T1000 (cell line): ENCODE results near the gene SWAP70.

Experiments used
- DNase-seq: peaks from one replicate; lab custom pipeline; 2025; ENCODE audit warnings: mixed read lengths; lab: John Stamatoyannopoulos, UW

The SWAP70 gene

DNA sequence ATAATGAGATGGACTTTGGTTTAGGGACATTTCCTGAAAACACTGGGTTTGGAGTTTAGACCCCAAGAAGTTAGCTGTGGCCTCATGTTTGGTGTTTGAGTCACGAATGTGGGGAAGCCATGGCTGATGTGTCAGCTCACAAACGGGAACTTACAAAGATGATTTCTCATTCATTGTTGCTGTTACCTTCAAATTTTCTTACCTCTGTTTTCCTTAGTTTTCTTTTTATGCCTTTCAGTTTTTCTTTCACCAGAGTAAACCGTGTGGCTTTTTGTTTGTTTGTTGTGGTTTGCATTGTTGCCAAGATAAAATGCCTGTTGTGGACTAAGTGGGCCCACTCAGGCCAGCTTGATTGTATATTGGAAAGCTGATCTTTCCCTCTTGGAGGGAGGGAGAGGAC lies 89.1 kb downstream of the SWAP70 start:
- DNase-seq, result no peak

DNA sequence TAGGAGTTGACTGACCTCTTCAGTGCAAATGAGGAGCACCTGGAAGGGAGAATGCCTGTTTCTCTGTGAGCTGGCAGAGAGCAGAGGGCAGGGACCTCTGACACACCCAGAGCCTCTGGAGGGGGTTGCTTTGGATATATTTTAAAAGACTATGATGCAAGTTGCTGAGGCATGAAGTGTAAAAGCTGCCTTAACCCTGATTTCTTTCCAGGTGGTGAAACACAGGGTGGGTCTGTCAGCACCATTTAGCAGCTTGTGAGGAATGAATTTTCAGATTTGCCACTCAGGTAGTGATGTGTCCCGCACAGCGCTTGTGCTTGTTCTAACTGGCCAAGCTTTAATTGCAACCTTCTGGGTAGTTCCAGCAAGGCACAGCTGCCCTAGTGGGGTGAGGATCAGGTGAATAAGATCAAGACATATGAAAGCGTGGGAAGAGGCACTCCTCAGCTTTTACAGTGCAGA lies 90.2 kb downstream of the SWAP70 start:
- no peak for DNase-seq

DNA sequence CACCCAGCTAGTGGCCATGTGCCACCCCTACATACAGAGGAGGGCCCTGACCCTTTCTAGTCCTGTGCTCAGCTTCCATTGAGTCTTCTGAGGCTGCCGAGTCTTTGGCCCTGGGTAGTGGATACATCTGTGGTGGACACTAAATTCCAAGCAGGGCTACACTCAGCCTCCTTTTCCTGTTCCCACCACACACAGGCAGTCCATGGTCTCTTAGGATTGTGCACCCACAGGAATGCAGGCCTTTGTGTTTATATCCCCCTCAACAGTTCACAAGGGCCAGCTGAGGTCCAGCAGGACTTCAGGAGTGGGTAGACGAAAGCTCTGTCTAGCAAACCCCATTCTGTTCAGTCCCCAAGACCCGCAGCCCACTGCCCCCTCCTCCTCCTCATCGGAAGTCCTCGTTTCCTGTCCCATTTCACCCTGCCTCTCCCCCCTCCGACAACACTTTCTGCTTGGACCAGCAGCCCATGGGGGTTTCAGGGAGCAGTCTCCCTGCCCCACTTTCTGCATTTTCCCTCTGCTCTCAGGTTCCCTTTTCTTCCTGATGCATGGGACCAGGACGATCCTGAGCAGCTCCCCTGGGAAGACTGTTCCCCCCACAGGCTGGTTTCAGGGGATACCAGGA lies 91.8 kb downstream of the SWAP70 start:
- DNase-seq, result no peak

DNA sequence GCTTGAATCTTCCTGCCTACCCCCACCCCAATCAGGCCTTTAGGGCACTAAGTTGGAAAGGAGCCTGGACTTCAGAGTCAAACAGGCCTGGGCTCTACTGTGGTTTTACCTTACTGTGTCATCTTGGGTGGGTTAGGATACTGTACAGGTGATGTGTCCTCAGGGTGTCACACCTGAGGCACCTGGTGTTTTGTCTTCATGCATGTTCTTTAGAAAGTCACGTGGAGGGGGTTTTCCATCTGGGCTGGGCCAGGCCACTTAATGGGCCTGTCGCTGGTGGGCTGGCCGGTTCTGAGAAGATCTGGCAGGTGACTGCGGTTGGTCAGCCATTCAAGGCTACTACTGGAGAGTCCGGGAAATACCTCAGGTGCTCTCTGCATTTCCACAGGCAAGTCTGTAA lies 92.6 kb downstream of the SWAP70 start:
- no peak for DNase-seq

DNA sequence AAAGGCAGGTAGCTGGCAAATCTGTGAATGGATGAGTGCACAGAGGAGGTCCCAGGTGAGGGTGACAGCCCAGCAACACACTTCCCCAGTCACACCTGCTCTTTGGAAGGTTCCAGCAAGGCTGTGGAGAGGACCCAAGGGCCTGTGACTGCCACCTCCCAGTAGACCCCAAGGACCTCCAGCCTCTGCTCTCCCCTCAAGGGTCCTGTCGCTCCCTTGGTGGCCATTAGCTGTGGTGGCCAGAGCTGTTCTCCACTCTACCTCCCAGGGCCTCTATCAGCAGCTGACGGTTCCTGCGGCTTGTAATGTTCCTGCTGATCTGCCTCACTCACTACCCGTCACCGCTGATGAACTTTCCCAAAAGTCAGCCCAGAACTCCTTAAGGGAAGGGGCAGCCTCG lies 93.0 kb downstream of the SWAP70 start:
- no peak for DNase-seq

DNA sequence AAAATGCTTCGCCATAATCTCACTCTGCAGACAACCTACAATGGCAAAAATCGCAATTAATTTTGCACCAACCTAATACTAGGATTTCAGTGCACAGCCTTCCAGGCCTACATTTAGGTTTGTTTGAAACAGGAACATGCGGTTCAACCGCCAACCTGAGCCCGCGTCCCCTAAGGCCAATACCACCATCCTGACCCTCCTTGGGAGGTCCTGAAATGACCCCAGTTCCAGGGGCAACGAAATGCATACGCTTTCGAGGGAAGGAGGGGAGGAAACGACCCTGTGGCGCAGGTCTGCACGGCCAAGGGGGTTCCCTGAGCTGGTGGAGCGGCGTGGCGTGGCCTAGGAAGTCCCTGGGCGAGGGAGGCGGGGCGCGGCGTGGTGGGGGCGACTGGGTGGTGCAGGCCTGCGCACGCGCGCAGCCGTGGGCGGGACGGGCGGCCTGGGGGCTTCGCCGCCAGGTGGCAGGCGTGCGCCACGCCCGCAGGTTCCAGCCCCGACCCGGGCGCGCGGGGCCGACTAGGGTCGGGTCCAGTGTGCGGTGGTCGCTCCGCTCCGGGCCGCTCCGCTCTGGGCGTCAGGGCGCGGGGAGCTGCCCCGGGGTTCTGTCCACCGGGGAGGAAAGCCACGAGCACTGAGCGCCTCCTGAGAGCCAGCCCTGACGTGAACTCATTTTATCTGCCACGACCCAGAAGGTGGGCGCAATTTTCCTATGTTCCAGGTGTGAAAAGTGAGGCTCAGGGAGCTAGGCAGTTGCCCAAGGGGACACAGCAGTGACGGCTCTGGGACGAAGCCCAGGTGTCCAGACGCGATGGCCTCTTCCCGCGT lies 94.1 kb downstream of the SWAP70 start:
- DNase-seq, result peak; percentile 67

DNA sequence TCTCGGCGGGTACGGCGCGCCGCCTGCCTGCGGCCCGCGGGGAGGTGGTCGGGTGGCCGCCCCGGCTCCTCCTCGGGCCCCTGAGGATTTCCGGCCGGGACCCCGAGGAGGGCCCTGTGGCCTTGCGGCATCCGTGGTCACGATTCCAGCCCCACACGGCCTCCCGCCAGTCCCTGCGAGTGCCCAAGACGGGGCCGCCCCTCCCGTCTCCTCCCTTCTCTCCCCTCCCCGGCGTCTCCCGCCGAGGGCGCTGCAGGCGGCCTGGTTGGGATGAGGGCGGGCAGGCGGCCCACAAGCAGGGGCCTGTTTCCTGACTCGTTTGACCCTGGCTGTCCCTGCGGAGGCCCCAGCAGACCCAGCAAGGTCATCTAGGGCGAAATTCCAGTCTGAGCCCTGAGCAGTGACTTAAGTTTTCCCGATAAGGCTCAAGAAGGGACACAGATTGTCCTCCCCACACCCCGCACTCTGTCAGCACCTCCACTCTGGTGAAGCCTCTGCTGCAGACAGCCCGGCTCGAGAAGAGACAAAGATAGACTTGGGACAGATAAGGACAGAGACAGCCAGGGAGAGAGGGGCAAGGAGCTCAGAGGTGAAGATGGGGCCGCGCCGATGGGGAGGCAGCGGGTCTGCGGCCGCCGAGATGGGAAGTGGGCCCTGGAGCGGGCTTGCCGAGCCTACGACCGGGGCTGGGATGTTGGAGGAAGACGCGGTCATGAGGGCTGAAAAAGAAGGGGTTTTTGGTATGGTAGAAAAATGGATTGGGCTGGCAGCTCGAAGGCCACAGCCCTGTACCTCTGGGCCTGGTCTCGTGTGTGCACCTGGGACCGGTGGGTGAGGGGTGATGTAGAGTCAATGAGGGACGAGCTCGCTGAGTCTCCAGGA lies 95.0 kb downstream of the SWAP70 start:
- DNase-seq, result peak; percentile 48

DNA sequence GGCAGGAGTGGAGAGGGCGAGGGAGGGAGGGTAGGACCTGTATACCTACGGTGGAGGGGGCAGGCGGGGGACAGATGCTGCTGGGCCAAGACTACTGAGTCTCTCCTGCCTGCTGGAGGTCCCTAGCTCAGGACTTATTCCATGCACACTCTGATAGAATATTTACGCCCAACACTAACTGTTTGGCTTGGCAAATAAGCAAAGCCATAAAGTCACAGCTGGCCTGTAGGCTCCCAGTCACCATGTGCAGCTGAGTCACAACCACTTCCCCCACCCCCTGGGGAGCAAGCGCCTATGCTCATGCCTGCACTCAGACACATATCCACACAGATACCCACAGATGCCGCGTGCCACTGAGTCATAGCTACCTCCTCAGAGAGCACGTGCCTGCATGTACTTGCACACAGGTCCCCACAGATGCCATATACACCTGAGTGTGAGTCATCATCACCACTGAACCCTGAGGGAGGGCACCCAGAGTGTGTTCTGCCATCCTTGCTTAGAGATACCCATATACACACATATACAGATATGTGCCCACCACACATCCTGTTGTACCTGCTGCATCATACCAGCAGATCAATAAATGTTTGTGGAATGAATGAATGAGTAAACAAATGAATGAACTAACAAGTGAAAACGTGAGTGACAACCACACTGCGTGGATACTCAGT lies 95.8 kb downstream of the SWAP70 start:
- DNase-seq, result peak; percentile 94

DNA sequence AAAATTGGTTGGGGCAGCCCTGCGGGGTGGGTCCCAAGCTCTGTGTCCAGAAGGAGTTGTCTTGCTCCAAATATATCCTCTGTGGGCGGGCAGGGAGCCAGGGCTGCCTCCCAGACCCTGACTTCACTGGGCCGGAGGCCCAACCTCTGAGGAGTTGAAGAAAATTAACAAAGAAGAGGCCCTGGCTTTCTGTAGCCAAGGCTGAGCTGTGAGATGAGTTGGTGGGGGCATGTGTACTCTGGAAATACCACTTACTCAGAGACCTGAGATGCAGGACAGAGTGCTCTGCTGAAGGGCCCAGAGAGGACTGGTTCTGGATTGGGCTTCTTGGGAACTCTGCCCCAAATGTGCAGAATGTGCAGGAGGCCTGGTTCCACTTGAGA lies 96.3 kb downstream of the SWAP70 start:
- peak; percentile 73 for DNase-seq

DNA sequence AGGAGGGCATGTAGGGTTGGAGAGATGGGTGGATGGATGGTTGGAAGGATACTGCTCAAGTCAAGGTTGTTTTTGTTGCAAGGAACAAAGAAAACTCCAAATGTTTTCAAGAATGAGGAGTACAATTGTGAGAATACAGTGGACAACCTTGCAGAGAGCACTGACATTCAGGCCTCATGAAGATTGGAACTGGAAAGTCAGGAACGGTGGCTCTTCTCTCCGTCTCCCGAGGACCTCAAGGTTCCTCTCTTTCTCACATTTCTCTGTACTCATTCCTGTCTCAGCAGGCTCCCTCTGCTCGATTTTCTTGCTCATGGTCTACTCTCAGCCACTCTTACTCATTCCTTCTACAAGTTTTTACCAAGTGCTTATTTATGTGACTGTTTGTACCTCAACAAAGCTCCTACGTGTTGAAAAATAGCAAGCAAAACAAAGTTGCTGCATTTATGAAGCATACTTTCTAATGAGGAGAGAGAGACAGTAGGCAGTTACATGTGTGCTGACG lies 97.6 kb downstream of the SWAP70 start:
- DNase-seq, result no peak

DNA sequence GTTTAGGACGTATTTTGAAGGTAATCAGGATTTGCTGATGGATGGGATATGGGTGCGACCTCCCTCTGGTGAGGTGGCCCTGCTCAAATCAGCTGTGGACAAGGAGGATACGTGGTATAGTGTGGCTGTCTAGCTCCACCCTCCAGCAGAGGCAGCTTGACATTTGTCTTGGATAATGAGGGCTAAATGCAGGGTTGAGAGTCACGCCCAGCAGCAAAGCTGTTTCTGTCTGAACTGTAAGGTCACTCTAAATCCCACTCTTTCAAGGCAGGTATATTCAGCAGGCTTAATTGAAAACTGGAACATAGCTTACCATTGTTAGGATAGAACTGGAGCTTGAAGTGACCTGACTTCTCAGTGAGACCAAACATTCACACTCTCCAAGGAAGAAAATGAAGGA lies 98.7 kb downstream of the SWAP70 start:
- DNase-seq, result no peak

DNA sequence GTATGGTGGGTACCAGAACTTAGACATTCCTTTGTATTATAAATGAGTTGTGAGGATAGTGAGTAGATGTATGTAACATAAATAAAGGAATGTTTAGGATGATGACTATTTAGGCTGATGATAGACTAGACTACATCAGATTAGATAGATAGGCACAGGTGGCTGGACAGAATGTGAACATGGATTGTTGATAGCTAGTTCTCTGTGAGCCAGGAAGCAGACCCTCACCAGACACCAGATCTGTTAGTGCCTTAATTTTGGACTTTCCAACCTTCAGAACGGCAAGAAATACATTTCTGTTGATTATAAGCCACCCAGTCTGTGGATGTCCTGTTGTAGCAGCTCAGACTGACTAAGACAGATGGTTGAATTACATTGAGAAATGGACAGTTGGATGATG lies 99.4 kb downstream of the SWAP70 start:
- no peak for DNase-seq

DNA sequence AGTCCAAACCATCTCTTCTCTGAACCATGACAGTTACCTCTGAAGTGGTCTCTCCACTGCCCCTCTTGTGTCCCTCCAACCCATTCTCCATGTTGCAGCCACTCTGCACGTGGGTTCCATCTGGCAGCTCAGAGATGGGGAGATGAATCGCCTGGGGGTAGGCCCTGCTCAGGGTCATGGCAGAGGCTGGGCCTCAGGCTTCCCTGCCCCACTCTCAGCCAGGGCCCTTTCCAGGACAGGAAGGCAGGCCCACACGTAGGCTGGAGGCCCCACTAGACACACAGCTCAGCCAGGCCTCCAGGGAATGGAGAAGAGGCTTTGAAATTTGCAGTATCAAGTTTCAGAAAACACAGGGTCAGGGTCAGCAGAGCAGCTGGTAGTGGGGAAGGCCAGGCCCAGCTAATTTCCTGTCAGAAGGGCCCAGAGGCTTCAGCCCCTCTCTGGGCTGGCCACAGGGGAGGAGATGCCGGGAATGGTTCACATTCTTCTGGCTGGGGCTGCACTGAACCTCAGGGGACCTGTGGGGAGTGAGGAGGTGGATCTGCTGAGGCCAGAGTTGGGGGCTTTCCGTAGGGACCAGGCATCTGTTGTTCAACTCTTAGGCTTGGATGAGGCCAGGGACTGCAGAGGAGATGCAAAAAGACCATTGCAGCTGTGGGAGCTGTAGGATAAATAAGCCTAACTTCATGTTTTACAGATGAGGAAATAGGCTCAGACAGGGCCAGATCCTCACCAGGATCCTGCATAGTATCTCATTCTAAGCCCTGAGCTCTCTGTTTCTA lies 101.6 kb downstream of the SWAP70 start:
- DNase-seq, result peak; percentile 60

DNA sequence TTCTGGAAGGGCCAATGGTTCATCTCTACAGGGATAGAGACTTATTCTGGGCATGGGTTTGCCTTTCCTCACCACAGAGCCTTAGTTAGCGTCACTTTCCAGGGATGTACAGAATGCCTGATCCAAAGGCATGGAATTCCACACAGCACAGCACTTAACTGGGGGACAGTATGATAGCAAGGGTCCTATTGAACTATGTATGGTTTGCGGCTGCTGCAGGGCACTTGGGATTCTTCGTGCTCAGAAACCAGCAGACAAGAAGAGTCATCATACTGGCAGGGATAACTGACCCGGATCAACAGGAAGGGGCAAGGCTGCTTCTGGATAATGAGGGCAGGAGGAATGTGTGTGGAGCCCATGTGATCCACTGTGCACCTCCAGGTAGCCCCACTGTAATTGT lies 105.7 kb downstream of the SWAP70 start:
- DNase-seq, result no peak

DNA sequence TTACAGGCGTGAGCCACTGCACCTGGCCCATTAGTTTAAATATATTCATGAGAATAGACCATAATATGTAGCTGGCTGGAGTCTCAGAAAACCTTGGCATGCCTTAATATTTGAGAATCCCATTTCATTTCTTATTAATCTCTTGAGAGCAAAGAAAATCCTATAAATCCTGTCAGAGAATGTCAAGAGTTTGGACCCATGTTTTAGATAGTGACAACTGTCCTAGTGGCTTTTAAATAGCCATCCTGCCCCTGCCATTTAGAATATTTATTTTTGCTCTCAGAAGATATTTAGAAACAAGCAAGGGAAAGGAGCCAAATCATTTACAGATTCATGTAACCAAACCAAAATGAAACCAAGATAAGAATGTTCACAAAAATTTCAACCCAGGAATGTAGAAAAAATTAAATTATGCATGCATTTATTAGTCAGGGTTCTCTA lies 107.2 kb downstream of the SWAP70 start:
- no peak for DNase-seq

DNA sequence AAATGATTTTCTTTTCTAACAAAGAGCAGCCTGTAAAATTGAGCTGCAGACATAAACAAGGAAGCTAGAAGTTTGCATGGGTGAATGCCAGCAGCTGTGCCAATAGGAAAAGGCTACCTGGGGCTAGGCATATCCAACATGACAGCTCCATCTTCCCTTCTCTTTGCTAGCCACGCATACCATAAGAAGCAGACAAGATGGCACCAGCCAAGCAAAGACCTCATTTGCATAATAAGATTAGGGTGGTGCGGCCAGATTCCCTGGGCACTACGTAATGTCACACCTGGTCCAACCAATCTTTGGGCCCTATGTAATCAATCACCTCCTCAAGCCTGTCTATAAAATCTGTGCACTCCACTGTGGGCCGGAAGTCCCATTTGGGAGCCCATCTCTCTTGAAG lies 108.3 kb downstream of the SWAP70 start:
- DNase-seq, result no peak

DNA sequence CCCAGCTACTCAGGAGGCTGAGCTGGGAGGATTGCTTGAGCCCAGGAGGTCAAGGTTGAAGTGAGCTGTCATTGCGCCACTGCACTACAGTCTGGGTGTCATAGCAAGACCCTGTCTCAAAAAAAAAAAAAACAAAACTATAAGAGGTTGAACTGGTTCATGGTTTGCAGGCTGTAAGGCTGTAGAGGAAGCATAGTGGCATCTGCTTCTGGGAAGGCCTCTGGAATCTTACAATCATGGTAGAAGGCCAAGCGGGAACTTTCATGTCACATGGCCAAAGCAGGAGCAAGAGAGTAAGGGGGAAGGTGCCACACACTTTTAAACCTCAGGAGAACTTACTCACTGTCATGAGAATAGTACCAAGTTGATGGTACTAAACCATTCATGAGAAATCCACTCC lies 109.6 kb downstream of the SWAP70 start:
- DNase-seq, result no peak

DNA sequence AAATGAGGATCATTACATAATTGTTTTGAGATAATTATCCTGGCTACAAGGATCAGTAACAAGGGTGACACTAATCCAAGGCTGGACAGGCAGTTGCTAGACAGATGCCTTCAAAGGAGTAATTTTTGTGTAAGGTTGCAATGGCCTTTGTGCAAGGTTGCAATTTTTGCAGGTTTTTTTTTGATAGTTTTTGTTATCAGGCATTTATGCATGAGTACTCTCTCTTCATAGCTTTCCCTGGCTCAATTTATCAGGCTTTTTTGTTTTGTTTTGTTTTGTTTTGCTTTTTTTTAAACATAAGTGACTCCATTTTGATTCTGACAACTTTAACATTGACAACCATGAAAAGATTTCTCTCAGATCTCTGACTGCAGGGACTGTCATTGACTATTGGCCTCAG lies 110.2 kb downstream of the SWAP70 start:
- DNase-seq, result no peak

DNA sequence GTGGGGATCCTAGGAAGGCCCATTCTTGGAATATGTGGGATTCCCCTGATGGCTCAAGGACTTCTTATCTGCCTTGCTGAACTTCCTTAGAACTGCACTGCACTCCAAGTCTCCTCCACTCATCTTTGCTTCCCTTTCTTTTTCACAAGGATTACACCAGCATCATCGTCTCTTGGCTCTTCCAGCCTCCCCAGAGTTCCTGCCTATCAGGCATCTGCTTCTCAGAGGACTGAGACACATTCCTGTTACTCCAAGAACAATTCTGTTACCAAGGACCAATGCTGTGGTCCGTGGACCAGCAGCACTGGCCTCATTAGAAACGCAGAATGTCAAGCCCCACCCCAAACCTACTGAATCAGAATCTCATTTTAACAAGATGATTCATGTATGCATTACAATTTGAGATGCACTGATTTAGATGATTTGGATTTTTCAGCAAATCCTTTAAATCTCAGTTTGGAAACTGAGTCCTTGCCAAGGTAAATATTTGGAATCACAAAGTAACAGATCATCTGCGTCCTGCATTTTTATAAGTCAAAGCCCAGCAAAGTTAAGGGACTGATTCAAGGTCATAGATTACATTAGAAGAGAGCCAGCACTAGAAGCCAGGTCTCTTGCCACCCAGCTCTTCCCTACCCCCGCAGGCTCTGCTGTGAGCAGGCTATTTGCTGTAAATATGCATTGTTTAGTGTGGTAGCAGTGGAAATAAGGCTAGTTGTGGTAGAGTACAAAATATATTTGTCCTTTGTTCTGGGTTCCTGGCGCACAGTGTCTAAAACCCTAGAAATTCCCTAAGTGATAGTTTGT lies 110.9 kb downstream of the SWAP70 start:
- no peak for DNase-seq

DNA sequence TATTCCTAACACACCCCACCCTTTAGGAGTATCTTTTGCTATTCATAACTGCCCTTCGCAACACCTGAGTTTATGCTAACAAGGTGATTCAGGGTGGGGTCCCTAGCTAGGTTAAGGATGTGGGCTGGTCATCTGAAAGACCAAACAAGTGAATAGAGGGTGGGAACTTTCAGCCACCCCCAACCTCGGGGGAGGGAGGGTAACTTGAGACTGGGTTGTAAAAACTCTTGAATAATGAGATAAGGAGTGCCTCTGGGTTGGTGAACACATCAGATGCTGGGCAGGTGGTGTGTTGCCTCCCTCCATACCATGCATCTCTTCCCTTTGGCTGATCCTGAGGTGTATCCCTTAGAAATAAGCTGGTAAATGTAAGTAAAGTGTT lies 111.5 kb downstream of the SWAP70 start:
- no peak for DNase-seq
